Activated CD8-positive, alpha-beta T cell treated with anti-CD3 and anti-CD28 coated beads for 36 hours (primary cell): ENCODE data around the gene CACNA1C. TPM values are rescaled to one million over a fixed set of nuclear protein-coding genes. Genes with fewer than 3 reads are reported as not detected.

Source experiments
- ATAC-seq: fragments of 200-7000 bp; cut with Tn5 transposase; one replicate; pipeline ENCODE4 v1.10.0; 2021; ENCODE audit warnings: mild to moderate bottlenecking, moderate library complexity
- CTCF ChIA-PET: fragments of 350-600 bp; sonication (Branson Sonifier 250); formaldehyde crosslinking; loops from one replicate; lab custom pipeline; 2021; ENCODE audit warnings: antibody characterized with exemption; lab: Charles Lee
- POLR2A ChIA-PET: fragments of 350-600 bp; sonication (Branson Sonifier 250); formaldehyde crosslinking; loops from one replicate; lab custom pipeline; 2021; ENCODE audit warnings: antibody characterized with exemption; lab: Charles Lee
- DNase-seq: peaks from one replicate; pipeline ENCODE4 v3.0.0-alpha.2; 2020
- H3K27ac Mint-ChIP-seq: one replicate; pipeline ENCODE4 v1.8.0; 2021; ENCODE audit warnings: mild to moderate bottlenecking, mixed read lengths
- H3K27me3 Mint-ChIP-seq: one replicate; pipeline ENCODE4 v1.8.0; 2021; ENCODE audit warnings: mixed read lengths
- H3K36me3 Mint-ChIP-seq: one replicate; pipeline ENCODE4 v1.8.0; 2021; ENCODE audit warnings: low read depth, mixed read lengths
- H3K4me1 Mint-ChIP-seq: one replicate; pipeline ENCODE4 v1.8.0; 2021; ENCODE audit warnings: low read depth, mixed read lengths
- H3K4me3 Mint-ChIP-seq: one replicate; pipeline ENCODE4 v1.8.0; 2021; ENCODE audit warnings: mild to moderate bottlenecking, moderate library complexity, mixed read lengths
- H3K9me3 Mint-ChIP-seq: one replicate; pipeline ENCODE4 v1.8.0; 2021; ENCODE audit warnings: mixed read lengths
- CTCF ChIP-seq: fragments of 200-600 bp; IDR thresholded peaks from one replicate; pipeline ENCODE4 v1.8.0; 2022; ENCODE audit warnings: antibody characterized with exemption, mild to moderate bottlenecking
- intact Hi-C: fragments of 100-400 bp; cut with micrococcal nuclease; formaldehyde crosslinking; loops from one replicate; pipeline ENCODE4 v1.10.0; 2022
- total RNA-seq, 2 experiments: library from RNA; stranded (reverse); gene quantifications; one replicate each; pipeline ENCODE4 v1.2.3, GENCODE V29; 2021

Gene CACNA1C
- total RNA-seq, 2 experiments from 2014 or later, result 0.02 to 0.05 TPM

- TF ChIP-seq CTCF, result no peak
- ChIA-PET POLR2A (interaction anchor here (0.6 kb wide), 1 partner anchor 43 kb away, joined by 3 read pairs; no protein-coding TSS in a partner anchor), CTCF (no interaction called here)
- H3K36me3 Mint-ChIP-seq, result no peaks in the 10 kb centered on the region
- ATAC-seq (no peak), DNase-seq (no peak)
- peaks cover 9% of the 10 kb centered on the region for H3K4me1 Mint-ChIP-seq
- intact Hi-C loops, result no loop called here
- H3K9me3 Mint-ChIP-seq, result no peaks in the 10 kb centered on the region
- H3K4me3 Mint-ChIP-seq, result no peak overlapping the region
- H3K27ac Mint-ChIP-seq, result no peak overlapping the region
- peaks cover 28% of the 10 kb centered on the region for H3K27me3 Mint-ChIP-seq
Observed at GRCh38 chr12:2647186-2647585, 594.4 kb downstream of the CACNA1C start.

- H3K27ac Mint-ChIP-seq, result no peak overlapping the region
- peaks cover 26% of the 10 kb centered on the region for H3K27me3 Mint-ChIP-seq
- ATAC-seq, result no peak
- H3K4me3 Mint-ChIP-seq, result no peak overlapping the region
- TF ChIP-seq CTCF, result no peak
- no peaks in the 10 kb centered on the region for H3K9me3 Mint-ChIP-seq
- ChIA-PET POLR2A (no interaction called here), CTCF (no interaction called here)
- peaks cover under 1% of the 10 kb centered on the region for H3K4me1 Mint-ChIP-seq
- intact Hi-C loops, result no loop called here
- H3K36me3 Mint-ChIP-seq, result no peaks in the 10 kb centered on the region
- no peak for DNase-seq
Observed at GRCh38 chr12:2648406-2648805, 595.6 kb downstream of the CACNA1C start.

GRCh38 chr12:2649201-2650030 lies 596.6 kb downstream of the CACNA1C start:
- peaks cover 20% of the 10 kb centered on the region for H3K27me3 Mint-ChIP-seq
- H3K36me3 Mint-ChIP-seq, result no peaks in the 10 kb centered on the region
- POLR2A ChIA-PET, result no interaction called here
- H3K9me3 Mint-ChIP-seq, result no peaks in the 10 kb centered on the region
- H3K27ac Mint-ChIP-seq, result no peak overlapping the region
- DNase-seq (no peak), ATAC-seq (no peak)
- CTCF ChIA-PET, result no interaction called here
- TF ChIP-seq CTCF, result no peak
- intact Hi-C loops, result no loop called here
- no peak overlapping the region for H3K4me3 Mint-ChIP-seq
- H3K4me1 Mint-ChIP-seq, result no peaks in the 10 kb centered on the region

GRCh38 chr12:2650261-2651067 lies 597.7 kb downstream of the CACNA1C start:
- intact Hi-C loops, result no loop called here
- H3K4me1 Mint-ChIP-seq, result no peaks in the 10 kb centered on the region
- DNase-seq (no peak), ATAC-seq (no peak)
- no peak overlapping the region for H3K27ac Mint-ChIP-seq
- H3K27me3 Mint-ChIP-seq, result peaks cover 15% of the 10 kb centered on the region
- TF ChIP-seq CTCF, result no peak
- H3K9me3 Mint-ChIP-seq, result no peaks in the 10 kb centered on the region
- no peak overlapping the region for H3K4me3 Mint-ChIP-seq
- ChIA-PET CTCF (no interaction called here), POLR2A (no interaction called here)
- no peaks in the 10 kb centered on the region for H3K36me3 Mint-ChIP-seq
